Stimulated activated CD4-positive, alpha-beta T cell treated with anti-CD3 and anti-CD28 coated beads, TNF-alpha, amount 100 ng/mL, for 48 hours (primary cell): ENCODE data around the gene ANKRD13D.
A peak's percentile ranks its signal among the peaks of the same experiment; 100 is the strongest.

Experiments
- DNase-seq, 3 donors: peaks; one replicate each; pipeline ENCODE4 v3.0.0-alpha.2; 2020; ENCODE audit warnings: low read depth in 3 of 3

Gene ANKRD13D

GRCh38 chr11:67261946-67262681, 27.0 kb upstream of the ANKRD13D start:
- DNase-seq: no peak

DNA sequence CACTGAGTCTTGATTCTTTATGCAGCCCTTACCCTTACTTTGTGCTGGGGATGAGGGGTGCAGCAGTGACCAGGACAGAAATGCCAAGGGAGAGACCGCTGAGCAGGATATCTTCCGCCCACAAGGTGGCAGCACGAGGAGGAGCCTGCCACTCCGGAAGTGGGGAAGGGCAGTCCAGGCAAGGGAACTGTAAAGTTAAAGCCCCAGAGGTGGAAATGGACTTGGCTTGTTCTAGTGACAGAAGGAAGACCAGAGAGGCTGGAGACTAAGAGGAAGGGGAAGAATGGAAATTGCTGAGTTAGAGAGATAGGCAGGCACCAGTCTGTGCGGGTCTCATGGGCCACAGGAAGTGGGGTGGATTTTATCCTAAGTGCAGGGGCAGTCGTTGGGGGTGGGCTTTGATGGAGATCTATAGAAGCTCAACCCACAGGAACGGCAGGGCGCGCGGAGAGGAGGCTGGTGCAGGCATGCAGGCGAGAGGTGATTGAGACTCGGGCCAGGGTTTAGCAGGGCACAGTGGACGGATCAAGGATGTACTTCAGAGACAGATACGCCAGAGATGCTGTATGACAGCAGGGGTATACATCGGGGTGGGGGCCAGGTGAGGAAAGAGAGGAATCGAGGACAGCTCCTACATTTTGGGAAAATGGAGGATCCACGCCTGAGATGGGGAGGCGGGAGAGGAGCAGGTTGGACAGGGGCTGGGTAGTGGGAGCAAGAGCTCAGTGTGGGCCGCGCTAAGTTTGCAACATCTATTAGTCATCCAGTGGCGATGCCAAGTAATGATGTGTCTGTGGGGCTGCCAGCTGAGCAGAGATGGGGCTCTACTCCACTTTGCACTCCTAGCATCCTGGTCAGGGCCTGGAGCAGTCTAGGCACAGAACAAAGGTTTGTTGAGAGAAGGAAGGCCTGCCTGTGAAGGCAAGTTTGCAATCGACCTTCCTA, 26.1 kb upstream of the ANKRD13D start:
- peak in 2 of 3 donors; percentile 66 to 76 for DNase-seq

- DNase-seq: no peak
Measured at GRCh38 chr11:67264260-67264659, 24.8 kb upstream of the ANKRD13D start.

DNA sequence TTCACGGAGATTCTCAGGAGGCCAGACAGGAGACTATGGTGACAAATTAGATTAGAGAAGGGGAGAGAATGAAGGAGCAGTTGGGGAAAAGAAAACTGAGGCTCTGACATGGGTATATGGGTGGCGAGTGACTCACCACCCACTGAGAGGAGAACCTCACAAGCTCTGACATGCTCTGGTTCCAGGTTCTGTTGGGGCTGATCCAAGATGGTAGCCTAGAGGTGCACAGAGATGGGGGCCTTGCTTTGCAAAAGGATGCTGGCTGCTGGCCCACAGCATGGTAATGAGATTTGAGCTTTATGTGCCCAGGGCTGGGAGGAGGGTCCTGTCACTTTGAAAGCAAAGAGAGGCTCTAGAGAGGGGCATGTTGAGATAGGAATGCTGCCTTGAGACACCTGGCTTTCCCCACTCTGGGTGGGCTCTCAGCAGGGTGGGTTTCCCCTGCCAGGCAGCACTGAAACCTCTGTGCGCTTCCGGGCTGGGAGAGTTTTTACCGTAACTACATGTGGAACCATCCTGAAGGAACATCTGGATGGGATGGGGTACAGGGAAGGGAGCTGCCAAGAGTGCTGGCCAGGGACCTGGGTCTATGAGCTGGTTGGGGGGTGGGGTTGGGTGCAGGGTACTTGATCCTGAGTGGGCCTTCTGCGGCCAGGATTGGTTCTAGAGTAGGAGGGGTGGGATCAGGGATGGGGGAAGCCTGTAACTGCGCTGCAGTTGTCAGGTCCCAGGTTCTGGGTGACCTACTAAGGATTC, 24.0 kb upstream of the ANKRD13D start:
- DNase-seq: no peak

- peak in 1 of 3 donors; percentile 64 for DNase-seq
Measured at GRCh38 chr11:67265633-67266448, 23.3 kb upstream of the ANKRD13D start.

DNA sequence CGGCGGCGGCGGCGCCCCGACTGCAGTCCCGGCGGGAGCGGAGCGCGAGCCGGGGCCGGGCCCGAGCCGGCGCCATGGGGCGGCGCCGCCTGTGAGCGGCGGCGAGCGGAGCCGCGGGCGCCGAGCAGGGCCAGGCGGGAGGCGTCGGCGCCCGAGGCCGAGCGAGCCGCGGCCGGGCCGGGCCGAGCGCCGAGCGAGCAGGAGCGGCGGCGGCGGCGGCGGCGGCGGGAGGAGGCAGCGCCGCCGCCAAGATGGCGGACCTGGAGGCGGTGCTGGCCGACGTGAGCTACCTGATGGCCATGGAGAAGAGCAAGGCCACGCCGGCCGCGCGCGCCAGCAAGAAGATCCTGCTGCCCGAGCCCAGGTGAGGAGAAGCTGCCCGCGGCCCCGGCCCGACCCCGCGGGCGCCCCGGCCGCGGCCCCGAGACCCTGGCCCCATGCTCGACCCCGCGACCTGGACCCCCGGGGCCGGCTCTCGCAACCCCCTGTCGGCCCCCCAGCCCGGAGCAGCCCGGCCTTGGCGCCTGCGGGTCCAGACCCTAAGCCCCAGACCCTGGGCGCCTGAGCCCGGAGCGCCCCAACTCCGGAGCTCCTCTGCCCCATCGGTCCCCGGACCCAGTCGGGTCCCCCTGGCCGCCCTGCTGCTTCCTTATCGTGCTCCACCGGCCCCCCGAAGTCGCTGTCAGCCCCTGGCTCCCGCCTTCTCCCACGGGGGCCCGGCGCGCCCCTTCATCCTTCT, 22.5 kb upstream of the ANKRD13D start, which contains the start of gene GRK2:
Gene GRK2 (plus strand): TSS at position 25 of the 739 bp plus-strand sequence. CDS start 227 bp downstream, at position 252.
- DNase-seq: no peak

DNA sequence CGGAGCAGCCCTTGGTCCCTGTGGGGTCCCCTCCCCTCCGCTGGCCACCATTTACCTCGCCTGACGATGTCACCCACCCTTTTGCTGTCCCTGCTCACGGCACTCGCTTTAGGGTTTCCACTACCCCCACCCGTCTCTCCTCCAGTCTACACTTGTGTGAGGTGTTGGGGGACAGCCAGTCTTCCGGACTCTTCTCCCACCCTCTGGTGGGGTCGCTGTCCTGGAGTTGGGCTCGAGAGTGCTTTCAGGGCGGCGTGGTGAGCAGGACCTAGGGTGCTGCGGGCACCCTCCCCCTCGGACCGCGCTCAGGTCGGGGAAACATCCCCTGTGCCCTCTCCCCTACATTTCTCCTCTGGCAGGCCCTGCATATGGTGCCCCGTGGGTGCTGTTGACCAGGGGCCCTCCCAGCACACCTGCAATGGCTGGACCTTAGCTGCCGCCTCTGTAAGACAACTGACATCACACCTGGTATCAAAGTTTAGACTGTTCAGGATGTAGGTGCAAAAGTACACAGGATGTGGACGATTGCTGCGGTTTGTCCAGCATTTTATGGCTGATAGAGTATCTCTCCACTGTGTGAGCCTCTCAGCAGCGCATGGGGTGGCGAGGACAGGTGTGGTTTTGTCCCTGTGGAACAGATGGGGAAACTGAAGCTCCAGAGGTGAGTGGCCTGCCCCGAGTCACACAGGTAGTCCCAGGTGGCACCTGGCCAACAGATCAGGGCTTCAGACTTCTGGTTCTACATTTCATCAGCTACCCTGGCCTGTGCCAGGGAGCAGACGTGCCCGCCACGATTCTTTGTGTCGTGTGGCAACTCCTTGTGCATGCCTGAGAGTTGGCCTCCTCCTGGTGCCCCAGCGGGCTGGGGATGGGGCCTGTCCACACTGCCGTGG, 21.7 kb upstream of the ANKRD13D start:
- no peak for DNase-seq

GRCh38 chr11:67268081-67268961, 20.8 kb upstream of the ANKRD13D start:
- peak in 2 of 3 donors; percentile 47 to 66 for DNase-seq

GRCh38 chr11:67268962-67269268, 20.2 kb upstream of the ANKRD13D start:
- DNase-seq: no peak

- no peak for DNase-seq
Measured at GRCh38 chr11:67269401-67270255, 19.5 kb upstream of the ANKRD13D start.

GRCh38 chr11:67270256-67271204, 18.6 kb upstream of the ANKRD13D start:
- no peak for DNase-seq

- DNase-seq: no peak
Measured at GRCh38 chr11:67271205-67271540, 17.9 kb upstream of the ANKRD13D start.

DNA sequence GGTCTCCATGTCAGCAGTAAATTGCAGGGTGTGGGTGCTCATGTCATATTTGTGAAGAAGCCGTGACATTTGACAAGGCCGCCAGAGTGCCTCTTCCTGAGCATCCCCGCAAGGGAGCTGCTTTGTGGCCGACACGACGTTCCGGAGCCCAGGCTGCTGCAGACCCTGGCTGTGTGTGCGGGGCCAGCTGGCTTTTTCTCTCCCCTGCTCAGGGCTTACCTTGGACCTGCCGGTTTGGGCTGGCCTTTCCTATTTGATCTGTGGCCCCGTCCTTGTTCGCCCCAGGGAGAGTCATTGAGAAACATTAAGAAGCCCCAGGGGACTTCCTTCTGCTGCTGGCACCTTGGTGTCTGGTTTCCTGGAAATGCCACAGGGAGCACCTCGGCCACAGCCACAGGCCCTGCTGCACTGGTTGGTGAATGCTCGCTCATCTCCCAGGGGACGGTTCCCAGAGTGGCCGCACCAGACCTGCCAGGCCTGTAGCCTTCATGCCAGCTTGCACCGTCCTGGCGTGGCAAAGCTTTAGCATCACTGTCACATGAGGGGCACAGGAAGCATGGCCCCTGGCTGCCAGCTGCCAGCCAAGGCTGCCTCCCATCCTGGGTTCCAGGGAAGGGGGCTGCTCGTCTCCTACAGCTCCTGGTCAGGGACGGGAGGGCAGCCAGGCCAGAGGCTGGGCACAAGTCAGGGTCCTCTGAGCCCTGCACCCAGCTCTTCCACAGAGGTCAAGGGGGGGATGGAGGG, 17.4 kb upstream of the ANKRD13D start:
- no peak for DNase-seq

GRCh38 chr11:67272327-67273259, 16.5 kb upstream of the ANKRD13D start:
- no peak for DNase-seq
